ENCODE measurements around the gene SLC15A4.

The SLC15A4 gene

GRCh38 chr12:128794661-128795529 is 28.9 kb downstream of the SLC15A4 start:
- no peak for DNase-seq (ENCODE audit: low read depth)

GRCh38 chr12:128793701-128794100 is 30.1 kb downstream of the SLC15A4 start:
- no peak for DNase-seq (ENCODE audit: low read depth)

GRCh38 chr12:128792881-128793280 is 30.9 kb downstream of the SLC15A4 start:
- DNase-seq (ENCODE audit: low read depth): no peak

GRCh38 chr12:128792398-128792797 is 31.4 kb downstream of the SLC15A4 start:
- no peak for DNase-seq (ENCODE audit: low read depth)

- no peak for DNase-seq (ENCODE audit: low read depth)
These were observed 32.1 kb downstream of the SLC15A4 start for GRCh38 chr12:128791395-128792322.

GRCh38 chr12:128790653-128791373 is 32.9 kb downstream of the SLC15A4 start:
- DNase-seq (ENCODE audit: low read depth): no peak

- DNase-seq (ENCODE audit: low read depth): no peak
These were observed 33.5 kb downstream of the SLC15A4 start for GRCh38 chr12:128790221-128790620.

- no peak for DNase-seq (ENCODE audit: low read depth)
These were observed 34.3 kb downstream of the SLC15A4 start for GRCh38 chr12:128789356-128789929.

- no peak for DNase-seq (ENCODE audit: low read depth)
These were observed 35.9 kb downstream of the SLC15A4 start for GRCh38 chr12:128787827-128788226.

- DNase-seq (ENCODE audit: low read depth): no peak
These were observed 36.9 kb downstream of the SLC15A4 start for GRCh38 chr12:128786741-128787391.

GRCh38 chr12:128784030-128784760 is 39.6 kb downstream of the SLC15A4 start:
- no peak for DNase-seq (ENCODE audit: low read depth)

GRCh38 chr12:128783129-128783574 is 40.6 kb downstream of the SLC15A4 start:
- DNase-seq (ENCODE audit: low read depth): no peak

GRCh38 chr12:128779901-128780300 is 43.9 kb downstream of the SLC15A4 start:
- DNase-seq (ENCODE audit: low read depth): no peak

GRCh38 chr12:128772249-128772648 is 51.5 kb downstream of the SLC15A4 start:
- DNase-seq (ENCODE audit: low read depth): no peak

- no peak for DNase-seq (ENCODE audit: low read depth)
These were observed 52.1 kb downstream of the SLC15A4 start for GRCh38 chr12:128771681-128772080.

- no peak for DNase-seq (ENCODE audit: low read depth)
These were observed 56.2 kb downstream of the SLC15A4 start for GRCh38 chr12:128767518-128767917.

GRCh38 chr12:128766738-128767501 is 56.8 kb downstream of the SLC15A4 start:
- no peak for DNase-seq (ENCODE audit: low read depth)

- DNase-seq (ENCODE audit: low read depth): peak; percentile 5
These were observed 60.4 kb downstream of the SLC15A4 start for GRCh38 chr12:128763395-128763794.

- no peak for DNase-seq (ENCODE audit: low read depth)
These were observed 62.4 kb downstream of the SLC15A4 start for GRCh38 chr12:128761379-128761790.

- DNase-seq (ENCODE audit: low read depth): no peak
These were observed 68.2 kb downstream of the SLC15A4 start for GRCh38 chr12:128755566-128755965.

Measured in stimulated activated CD8-positive, alpha-beta memory T cell treated with anti-CD3 and anti-CD28 coated beads, Interleukin-4, amount 100 ng/mL, for 24 hours (primary cell).